Mammary microvascular endothelial cell (primary cell): ENCODE data around the gene TNFSF18. TPM values are rescaled to one million over a fixed set of nuclear protein-coding genes. Genes with fewer than 3 reads are reported as not detected.

Source experiments
- total RNA-seq: library from RNA; depleted of rRNA; stranded (reverse); fragments of >200 nt; gene quantifications from 2 replicates; pipeline ENCODE4 v1.2.3, GENCODE V29; 2015

The TNFSF18 gene, protein sequence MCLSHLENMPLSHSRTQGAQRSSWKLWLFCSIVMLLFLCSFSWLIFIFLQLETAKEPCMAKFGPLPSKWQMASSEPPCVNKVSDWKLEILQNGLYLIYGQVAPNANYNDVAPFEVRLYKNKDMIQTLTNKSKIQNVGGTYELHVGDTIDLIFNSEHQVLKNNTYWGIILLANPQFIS
- 96.1 and 109 TPM in 2 replicates for total RNA-seq

DNA sequence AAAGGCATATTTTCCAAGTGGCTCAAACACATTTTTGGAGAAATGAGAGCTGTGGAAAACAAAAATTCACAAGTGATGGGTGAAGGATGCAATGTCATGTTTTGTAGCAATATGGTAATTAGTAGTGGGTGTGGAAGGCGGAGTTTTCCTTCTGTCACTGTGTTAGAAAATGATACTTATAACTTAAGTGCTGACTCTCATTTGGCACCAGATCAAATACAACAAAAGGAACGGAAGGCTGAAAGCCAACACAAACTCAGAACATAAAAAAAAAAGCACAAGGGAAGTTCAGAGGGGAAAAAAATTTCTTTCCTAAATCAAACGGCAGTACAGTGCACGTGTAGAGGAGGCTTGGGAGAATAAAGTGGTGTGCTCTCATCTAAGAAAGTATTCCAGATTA is at the start of gene TNFSF18:
TSS of gene TNFSF18 (minus strand) at position 77 of the 400 bp plus-strand sequence. CDS start at position 32, 45 bp downstream.

Other genes starting within 250 kb of the TNFSF18 start
- gene TNFSF4, start 156.4 kb upstream of the TNFSF18 start, total RNA-seq = 21.2 and 31.6 TPM in 2 replicates